ENCODE results near the gene BARX2. TPM values are rescaled to one million over a fixed set of nuclear protein-coding genes. Genes with fewer than 3 reads are reported as not detected.

The BARX2 gene
- total and polyA plus RNA-seq, 7 donors = 1.8 to 6.0 TPM; not detected in 5

DNA sequence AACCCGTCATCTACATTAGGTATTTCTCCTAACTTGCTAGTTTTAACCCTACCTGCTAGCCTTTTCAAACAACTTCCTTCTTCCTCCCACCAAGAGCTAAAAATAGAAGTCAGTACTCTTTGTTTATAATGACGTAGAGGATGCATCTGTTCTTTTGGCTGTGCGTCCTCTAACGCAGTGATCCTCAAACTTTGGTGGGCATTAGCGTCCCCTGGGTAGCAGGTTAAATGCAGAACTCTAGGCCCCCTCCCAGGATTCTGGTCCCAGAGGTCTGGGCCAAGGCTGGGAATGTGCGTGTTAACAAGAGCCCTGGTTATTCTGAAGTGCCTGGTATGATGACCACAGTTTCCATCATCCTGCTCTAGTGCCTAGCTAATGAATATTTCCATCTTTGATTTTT, 67.6 kb downstream of the BARX2 start:
- 61 to 69% (median 64%) methylated on average over 6 of the region's 6 CpGs for WGBS, 3 donors
- intact Hi-C loops (cut with DNase I) = no loop called here
- no peaks in the 10 kb centered on the region for H3K9me3 ChIP-seq
- H3K27me3 ChIP-seq (ENCODE audit: insufficient read depth in 3 of 3, low read length in 2 of 3) = peaks cover 0 to 4% (median 0%) of the 10 kb centered on the region in 3 donors
- H3K4me3 ChIP-seq = no peak overlapping the region
- no peaks in the 10 kb centered on the region for H3K36me3 ChIP-seq (ENCODE audit: insufficient read depth in 1 of 2, low read depth in 1 of 2)
- DNase-seq (no peak), ATAC-seq (no peak)
- H3K27ac ChIP-seq = no peak overlapping the region
- no peaks in the 10 kb centered on the region for H3K4me1 ChIP-seq
- no peak for TF ChIP-seq CTCF (IDR thresholded peaks at IDR 0.05)

DNA sequence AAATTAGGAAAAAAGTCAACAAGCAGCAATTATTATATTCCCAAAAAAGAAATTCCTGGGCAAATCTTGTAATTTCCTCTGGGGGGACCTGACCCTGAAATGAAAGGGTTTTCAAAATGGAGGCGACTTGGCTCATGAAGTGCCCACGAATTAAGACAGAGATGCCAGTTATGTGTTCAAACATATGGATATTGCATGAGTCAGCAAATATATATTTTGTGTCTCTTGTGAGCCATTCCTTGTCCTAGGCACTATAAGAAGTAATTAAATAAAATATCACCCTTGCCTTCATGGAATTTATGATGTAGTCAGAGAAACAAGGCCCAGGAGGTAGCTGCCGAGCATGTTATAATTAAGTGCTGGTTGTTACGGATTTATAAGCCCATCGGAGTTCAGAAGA, 68.6 kb downstream of the BARX2 start:
- DNase-seq = no peak
- intact Hi-C loops (cut with DNase I) = no loop called here
- no peak for ATAC-seq
- no peak for TF ChIP-seq CTCF (IDR thresholded peaks at IDR 0.05)
- Histone ChIP-seq H3K4me1 (no peaks in the 10 kb centered on the region), H3K36me3 (ENCODE audit: insufficient read depth in 1 of 2, low read depth in 1 of 2) (no peaks in the 10 kb centered on the region), H3K9me3 (no peaks in the 10 kb centered on the region), H3K4me3 (no peak overlapping the region), H3K27ac (no peak overlapping the region), H3K27me3 (ENCODE audit: insufficient read depth in 3 of 3, low read length in 2 of 3) (peaks cover 0 to 4% (median 0%) of the 10 kb centered on the region in 3 donors)
- WGBS, 3 donors = 65 to 69% (median 67%) methylated on average over 5 of the region's 5 CpGs

DNA sequence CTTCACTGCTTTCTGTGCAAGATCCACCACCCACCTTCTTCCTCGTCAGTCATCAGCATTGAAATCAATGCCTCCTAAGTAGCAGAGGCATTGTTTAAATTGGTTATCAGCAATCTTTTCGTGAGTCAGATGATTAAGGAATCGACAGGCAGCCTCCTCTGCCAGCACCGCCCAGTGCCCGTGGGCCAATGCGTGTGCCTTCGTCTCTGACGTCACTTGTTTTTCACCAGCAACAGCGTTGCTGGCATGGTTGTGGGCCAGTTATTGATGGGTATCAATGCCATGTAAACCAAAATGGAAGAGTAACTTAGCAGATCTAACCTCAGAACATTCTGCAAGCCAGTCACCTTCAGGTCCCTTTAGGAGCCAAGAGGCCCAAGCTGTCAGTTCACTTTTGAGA, 69.6 kb downstream of the BARX2 start:
- DNase-seq (no peak), ATAC-seq (no peak)
- Histone ChIP-seq H3K27me3 (ENCODE audit: insufficient read depth in 3 of 3, low read length in 2 of 3) (peaks cover 0 to 2% (median 0%) of the 10 kb centered on the region in 3 donors), H3K9me3 (no peaks in the 10 kb centered on the region), H3K27ac (no peak overlapping the region), H3K4me3 (no peak overlapping the region), H3K36me3 (ENCODE audit: insufficient read depth in 1 of 2, low read depth in 1 of 2) (no peaks in the 10 kb centered on the region), H3K4me1 (no peaks in the 10 kb centered on the region)
- 91 to 93% (median 92%) methylated on average over 9 of the region's 9 CpGs for WGBS, 3 donors
- no peak for TF ChIP-seq CTCF (IDR thresholded peaks at IDR 0.05)
- intact Hi-C loops (cut with DNase I) = no loop called here

DNA sequence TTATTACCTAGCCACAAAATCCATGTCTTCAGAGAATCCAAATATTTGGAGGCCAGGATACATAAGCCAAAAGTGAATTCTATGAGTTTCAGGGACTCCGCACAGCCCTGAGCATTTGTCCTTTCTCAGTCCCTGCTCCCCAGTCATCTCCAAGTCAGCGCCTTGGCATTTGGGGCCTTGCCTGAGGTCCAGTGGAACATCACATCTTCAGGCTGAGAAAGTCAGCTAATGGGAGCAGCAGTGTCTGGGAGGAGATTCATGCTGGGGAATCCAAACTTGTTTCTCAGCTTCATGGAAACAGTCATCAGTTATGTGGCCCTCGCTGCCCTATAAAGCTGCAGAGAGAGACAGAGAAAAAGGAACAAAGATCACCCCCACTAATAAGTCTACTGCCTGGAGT, 70.9 kb downstream of the BARX2 start:
- Histone ChIP-seq H3K27ac (no peak overlapping the region), H3K9me3 (no peaks in the 10 kb centered on the region), H3K27me3 (ENCODE audit: insufficient read depth in 3 of 3, low read length in 2 of 3) (peaks cover 0 to 2% (median 0%) of the 10 kb centered on the region in 3 donors), H3K36me3 (ENCODE audit: insufficient read depth in 1 of 2, low read depth in 1 of 2) (no peaks in the 10 kb centered on the region), H3K4me3 (no peak overlapping the region), H3K4me1 (no peaks in the 10 kb centered on the region)
- DNase-seq = no peak
- intact Hi-C loops (cut with DNase I) = no loop called here
- ATAC-seq = no peak
- no peak for TF ChIP-seq CTCF (IDR thresholded peaks at IDR 0.05)
- 85 to 89% (median 86%) methylated on average over 3 of the region's 3 CpGs for WGBS, 3 donors

GRCh38 chr11:129447654-129448239, 72.1 kb downstream of the BARX2 start:
- no peak for ATAC-seq
- no peak for TF ChIP-seq CTCF (IDR thresholded peaks at IDR 0.05)

More at GRCh38 chr11:129447654-129448239, 72.1 kb downstream of the BARX2 start:
- 62 to 77% (median 75%) methylated on average over 7 of the region's 7 CpGs for WGBS, 3 donors
- no peaks in the 10 kb centered on the region for H3K36me3 ChIP-seq (ENCODE audit: insufficient read depth in 1 of 2, low read depth in 1 of 2)
- no peaks in the 10 kb centered on the region for H3K4me1 ChIP-seq
- no peak overlapping the region for H3K4me3 ChIP-seq
- H3K27me3 ChIP-seq (ENCODE audit: insufficient read depth in 3 of 3, low read length in 2 of 3) = peaks cover 0 to 2% (median 0%) of the 10 kb centered on the region in 3 donors
- no peaks in the 10 kb centered on the region for H3K9me3 ChIP-seq
- intact Hi-C loops (cut with DNase I) = no loop called here
- DNase-seq = no peak
- H3K27ac ChIP-seq = no peak overlapping the region

All from psoas muscle (tissue), 8 donors.